ENCODE data around the gene NUDT14. TPM values are rescaled to one million over a fixed set of nuclear protein-coding genes. Genes with fewer than 3 reads are reported as not detected.

NUDT14 gene
- total and polyA plus RNA-seq, 2 experiments from 2014 or later, result 14.8 to 38.4 TPM

- Mint-ChIP-seq H3K4me3 (no peak overlapping the region), H3K27me3 (ENCODE audit: insufficient read depth, low read depth, poor library complexity) (peaks cover 8% of the 10 kb centered on the region), H3K36me3 (ENCODE audit: low read depth) (peaks cover 3% of the 10 kb centered on the region; the same call in 1 of the 3 replicates), H3K4me1 (no peaks in the 10 kb centered on the region), H3K9me3 (no peaks in the 10 kb centered on the region; the same call in 2 of the 3 replicates), H3K27ac (no peak overlapping the region)
- ATAC-seq, result no peak
- H3K4me3 ChIP-seq, result no peak overlapping the region
- H3K27me3 ChIP-seq (ENCODE audit: insufficient read depth), result no peaks in the 10 kb centered on the region
- H3K27ac ChIP-seq (ENCODE audit: low read depth), result no peak overlapping the region
- H2AFZ ChIP-seq, result no peak overlapping the region
- H3K79me2 ChIP-seq (replicated peaks; ENCODE audit: insufficient read depth), result no peaks in the 10 kb centered on the region
- H4K20me1 ChIP-seq (replicated peaks; ENCODE audit: insufficient read depth), result no peaks in the 10 kb centered on the region; the same call in 1 of the 2 replicates
- DNase-seq (ENCODE audit: low spot score), result no peak
- H3K4me1 ChIP-seq (ENCODE audit: insufficient read depth), result no peaks in the 10 kb centered on the region
- H3K4me2 ChIP-seq, result no peak overlapping the region
- TF ChIP-seq JUNB (IDR thresholded peaks at IDR 0.05; ENCODE audit: unreplicated experiment) (no peak), REST (IDR thresholded peaks at IDR 0.05; ENCODE audit: unreplicated experiment) (no peak), ZNF114 (CRISPR knock-in tag; IDR thresholded peaks at IDR 0.05) (no peak), ZNF462 (CRISPR knock-in tag; IDR thresholded peaks at IDR 0.05) (no peak), ETS1 (IDR thresholded peaks at IDR 0.05) (no peak), EZH2phosphoT487 (IDR thresholded peaks at IDR 0.05; ENCODE audit: unreplicated experiment) (no peak), NANOG (IDR thresholded peaks at IDR 0.05; ENCODE audit: borderline replicate concordance) (no peak), ZNF331 (CRISPR knock-in tag; IDR thresholded peaks at IDR 0.05; ENCODE audit: low read depth) (no peak), EZH2 (IDR thresholded peaks at IDR 0.05; ENCODE audit: low read depth, unreplicated experiment) (no peak), STAT1 (IDR thresholded peaks at IDR 0.05; ENCODE audit: unreplicated experiment) (no peak), CREB1 (CRISPR knock-in tag; IDR thresholded peaks at IDR 0.05; ENCODE audit: low read depth) (no peak), POLR2AphosphoS5 (IDR thresholded peaks at IDR 0.05; ENCODE audit: low read depth) (no peak)
- TF ChIP-seq, protein P1, sequence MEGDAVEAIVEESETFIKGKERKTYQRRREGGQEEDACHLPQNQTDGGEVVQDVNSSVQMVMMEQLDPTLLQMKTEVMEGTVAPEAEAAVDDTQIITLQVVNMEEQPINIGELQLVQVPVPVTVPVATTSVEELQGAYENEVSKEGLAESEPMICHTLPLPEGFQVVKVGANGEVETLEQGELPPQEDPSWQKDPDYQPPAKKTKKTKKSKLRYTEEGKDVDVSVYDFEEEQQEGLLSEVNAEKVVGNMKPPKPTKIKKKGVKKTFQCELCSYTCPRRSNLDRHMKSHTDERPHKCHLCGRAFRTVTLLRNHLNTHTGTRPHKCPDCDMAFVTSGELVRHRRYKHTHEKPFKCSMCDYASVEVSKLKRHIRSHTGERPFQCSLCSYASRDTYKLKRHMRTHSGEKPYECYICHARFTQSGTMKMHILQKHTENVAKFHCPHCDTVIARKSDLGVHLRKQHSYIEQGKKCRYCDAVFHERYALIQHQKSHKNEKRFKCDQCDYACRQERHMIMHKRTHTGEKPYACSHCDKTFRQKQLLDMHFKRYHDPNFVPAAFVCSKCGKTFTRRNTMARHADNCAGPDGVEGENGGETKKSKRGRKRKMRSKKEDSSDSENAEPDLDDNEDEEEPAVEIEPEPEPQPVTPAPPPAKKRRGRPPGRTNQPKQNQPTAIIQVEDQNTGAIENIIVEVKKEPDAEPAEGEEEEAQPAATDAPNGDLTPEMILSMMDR (conservative IDR thresholded peaks at IDR 0.05; ENCODE audit: low read depth in 2 of 2), result no peak
- H3F3A ChIP-seq (replicated peaks; ENCODE audit: low read depth), result no peaks in the 10 kb centered on the region
- no peaks in the 10 kb centered on the region for H3K36me3 ChIP-seq (ENCODE audit: insufficient read depth)
- H3K9me2 ChIP-seq (ENCODE audit: insufficient read depth), result no peaks in the 10 kb centered on the region
Observed at GRCh38 chr14:105215602-105216001, 34.5 kb upstream of the NUDT14 start.
